ENCODE data around the gene PIGZ.

PIGZ gene

DNA sequence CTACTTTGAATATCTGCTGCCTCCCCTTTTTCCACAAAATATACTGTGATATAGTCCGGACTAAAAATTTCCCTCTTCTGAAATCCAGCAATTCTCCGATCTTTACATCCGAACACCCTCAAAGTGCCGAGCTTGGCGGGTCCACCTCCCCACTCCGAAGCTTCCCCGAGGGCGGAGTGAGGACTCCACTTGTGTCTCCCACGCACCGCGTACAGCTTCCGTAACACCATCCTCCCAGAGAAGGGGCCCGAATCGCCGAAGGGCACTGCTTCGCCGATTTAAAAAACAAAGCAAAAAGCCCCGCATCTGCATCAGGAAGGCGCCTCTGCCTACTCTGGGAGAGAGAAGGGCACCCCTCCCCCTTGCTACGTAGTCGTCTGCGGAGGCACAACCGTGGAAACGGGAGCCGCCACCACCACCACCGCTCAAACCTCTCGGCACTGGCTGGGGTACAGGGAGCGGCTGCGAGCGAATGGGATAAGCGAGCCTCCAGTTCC, 26.9 kb downstream of the PIGZ start:
- peaks cover 18% of the 10 kb centered on the region for H3K36me3 ChIP-seq (ENCODE audit: insufficient read depth, low read length)
- no peaks in the 10 kb centered on the region for H3K9me3 ChIP-seq (ENCODE audit: control insufficient read depth, insufficient read depth, low read length)
- H3K9ac ChIP-seq (ENCODE audit: low read depth, low read length), result peak overlapping the region; percentile 86
- H3K4me1 ChIP-seq (ENCODE audit: insufficient read depth, low read length), result peaks cover 7% of the 10 kb centered on the region; the same call in 1 of the 2 replicates

- Histone ChIP-seq H3K9me3 (ENCODE audit: control insufficient read depth, insufficient read depth, low read length) (no peaks in the 10 kb centered on the region), H3K36me3 (ENCODE audit: insufficient read depth, low read length) (peaks cover 44% of the 10 kb centered on the region), H3K9ac (ENCODE audit: low read depth, low read length) (no peak overlapping the region), H3K4me1 (ENCODE audit: insufficient read depth, low read length) (peaks cover 7% of the 10 kb centered on the region; the same call in 1 of the 2 replicates)
These were observed 30.1 kb downstream of the PIGZ start for GRCh38 chr3:196938576-196938975.

DNA sequence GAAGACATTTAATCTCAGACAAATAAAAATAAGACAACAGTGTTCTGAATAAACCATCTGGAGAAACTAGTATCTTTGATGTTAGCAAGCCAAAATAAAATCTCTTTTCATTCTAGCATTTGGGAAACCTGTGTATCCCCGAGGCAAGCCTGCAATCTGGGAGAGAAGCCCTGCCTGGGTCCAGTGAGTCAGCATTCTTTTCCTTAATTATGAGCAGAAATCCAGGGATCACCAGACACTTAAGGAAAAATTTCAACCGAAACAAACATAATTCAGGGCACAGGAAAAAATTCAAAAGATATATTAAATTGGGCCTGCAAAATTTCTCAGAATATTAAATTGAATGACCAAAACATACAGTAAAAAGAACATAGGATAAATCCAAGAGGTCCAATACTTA, 30.5 kb downstream of the PIGZ start:
- Histone ChIP-seq H3K36me3 (ENCODE audit: insufficient read depth, low read length) (peaks cover 44% of the 10 kb centered on the region), H3K9ac (ENCODE audit: low read depth, low read length) (no peak overlapping the region), H3K4me1 (ENCODE audit: insufficient read depth, low read length) (peaks cover 7% of the 10 kb centered on the region; the same call in 1 of the 2 replicates), H3K9me3 (ENCODE audit: control insufficient read depth, insufficient read depth, low read length) (no peaks in the 10 kb centered on the region)

- no peaks in the 10 kb centered on the region for H3K9me3 ChIP-seq (ENCODE audit: control insufficient read depth, insufficient read depth, low read length)
- no peak overlapping the region for H3K9ac ChIP-seq (ENCODE audit: low read depth, low read length)
- peaks cover 45% of the 10 kb centered on the region for H3K36me3 ChIP-seq (ENCODE audit: insufficient read depth, low read length)
- peaks cover 7% of the 10 kb centered on the region; the same call in 1 of the 2 replicates for H3K4me1 ChIP-seq (ENCODE audit: insufficient read depth, low read length)
These were observed 32.3 kb downstream of the PIGZ start for GRCh38 chr3:196936288-196936687.

- no peak overlapping the region for H3K9ac ChIP-seq (ENCODE audit: low read depth, low read length)
- peaks cover 35% of the 10 kb centered on the region for H3K36me3 ChIP-seq (ENCODE audit: insufficient read depth, low read length)
- no peaks in the 10 kb centered on the region for H3K9me3 ChIP-seq (ENCODE audit: control insufficient read depth, insufficient read depth, low read length)
- no peaks in the 10 kb centered on the region for H3K4me1 ChIP-seq (ENCODE audit: insufficient read depth, low read length)
These were observed 36.0 kb downstream of the PIGZ start for GRCh38 chr3:196932600-196932999.

DNA sequence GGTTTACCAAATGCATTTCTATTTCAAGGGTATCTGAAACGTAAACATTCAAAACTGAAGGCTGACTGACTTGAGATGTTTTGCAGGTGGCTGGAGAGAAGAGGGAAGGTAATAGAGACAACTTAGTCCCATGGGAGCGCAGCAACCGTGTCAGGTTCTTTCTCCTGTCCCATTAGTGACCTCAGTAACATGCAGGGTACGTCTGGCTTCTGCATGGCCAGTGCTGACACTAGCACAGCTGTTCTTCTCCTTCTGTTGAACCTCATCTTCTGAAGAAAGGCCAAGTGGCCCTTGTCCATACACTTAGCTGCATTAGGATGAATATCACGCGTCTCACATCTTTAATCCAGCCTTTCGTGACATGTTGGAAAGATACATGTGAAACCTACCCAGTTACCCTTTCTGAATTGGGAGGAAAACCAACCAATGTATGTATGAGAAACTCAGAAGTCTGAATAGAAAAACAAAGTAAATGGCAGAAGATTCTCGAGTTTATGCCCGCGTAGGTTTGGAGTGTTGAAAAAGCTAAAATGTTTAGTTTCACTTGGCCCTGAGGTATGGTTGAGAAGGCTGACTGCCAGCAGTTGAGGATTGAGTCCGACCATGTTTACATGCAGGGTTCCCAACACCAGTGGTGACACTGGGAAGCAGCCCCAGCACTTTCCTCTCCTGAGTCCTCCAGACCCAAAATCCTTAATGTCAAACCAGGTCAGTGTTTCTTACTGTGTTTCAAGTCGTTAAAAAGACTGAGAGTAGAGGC, 36.6 kb downstream of the PIGZ start:
- Histone ChIP-seq H3K9ac (ENCODE audit: low read depth, low read length) (no peak overlapping the region), H3K36me3 (ENCODE audit: insufficient read depth, low read length) (peaks cover 31% of the 10 kb centered on the region), H3K4me1 (ENCODE audit: insufficient read depth, low read length) (no peaks in the 10 kb centered on the region), H3K9me3 (ENCODE audit: control insufficient read depth, insufficient read depth, low read length) (no peaks in the 10 kb centered on the region)

GRCh38 chr3:196931157-196931556, 37.5 kb downstream of the PIGZ start:
- Histone ChIP-seq H3K9ac (ENCODE audit: low read depth, low read length) (no peak overlapping the region), H3K4me1 (ENCODE audit: insufficient read depth, low read length) (no peaks in the 10 kb centered on the region), H3K9me3 (ENCODE audit: control insufficient read depth, insufficient read depth, low read length) (no peaks in the 10 kb centered on the region), H3K36me3 (ENCODE audit: insufficient read depth, low read length) (peaks cover 23% of the 10 kb centered on the region)

- Histone ChIP-seq H3K36me3 (ENCODE audit: insufficient read depth, low read length) (peaks cover 2% of the 10 kb centered on the region; the same call in 1 of the 2 replicates), H3K9me3 (ENCODE audit: control insufficient read depth, insufficient read depth, low read length) (no peaks in the 10 kb centered on the region), H3K4me1 (ENCODE audit: insufficient read depth, low read length) (no peaks in the 10 kb centered on the region), H3K9ac (ENCODE audit: low read depth, low read length) (no peak overlapping the region)
These were observed 40.8 kb downstream of the PIGZ start for GRCh38 chr3:196927571-196928453.

GRCh38 chr3:196920733-196921132, 47.9 kb downstream of the PIGZ start:
- no peaks in the 10 kb centered on the region for H3K9me3 ChIP-seq (ENCODE audit: control insufficient read depth, insufficient read depth, low read length)
- H3K36me3 ChIP-seq (ENCODE audit: insufficient read depth, low read length), result no peaks in the 10 kb centered on the region
- H3K9ac ChIP-seq (ENCODE audit: low read depth, low read length), result no peak overlapping the region
- H3K4me1 ChIP-seq (ENCODE audit: insufficient read depth, low read length), result no peaks in the 10 kb centered on the region

DNA sequence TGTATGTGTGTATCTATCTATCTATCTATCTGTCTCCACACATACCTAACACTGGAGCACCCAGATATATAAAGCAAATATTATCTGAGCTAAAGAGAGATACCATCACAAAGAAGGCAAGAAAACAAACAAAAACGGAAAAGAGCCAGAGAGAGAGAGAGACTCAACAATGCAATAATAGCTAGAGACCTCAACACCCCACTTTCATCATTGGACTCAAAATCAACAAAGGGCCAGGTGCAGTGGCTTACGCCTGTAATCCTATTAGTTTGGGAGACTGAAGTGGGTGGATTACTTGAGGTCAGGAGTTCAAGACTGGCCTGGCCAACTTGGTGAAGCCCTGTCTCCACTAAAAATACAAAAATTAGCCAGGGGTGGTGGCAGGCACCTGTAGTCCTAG, 49.7 kb downstream of the PIGZ start:
- Histone ChIP-seq H3K4me1 (ENCODE audit: insufficient read depth, low read length) (no peaks in the 10 kb centered on the region), H3K9ac (ENCODE audit: low read depth, low read length) (no peak overlapping the region), H3K9me3 (ENCODE audit: control insufficient read depth, insufficient read depth, low read length) (no peaks in the 10 kb centered on the region), H3K36me3 (ENCODE audit: insufficient read depth, low read length) (no peaks in the 10 kb centered on the region)

- no peak overlapping the region for H3K9ac ChIP-seq (ENCODE audit: low read depth, low read length)
- H3K4me1 ChIP-seq (ENCODE audit: insufficient read depth, low read length), result no peaks in the 10 kb centered on the region
- no peaks in the 10 kb centered on the region for H3K9me3 ChIP-seq (ENCODE audit: control insufficient read depth, insufficient read depth, low read length)
- H3K36me3 ChIP-seq (ENCODE audit: insufficient read depth, low read length), result no peaks in the 10 kb centered on the region
These were observed 51.6 kb downstream of the PIGZ start for GRCh38 chr3:196916995-196917394.

- no peaks in the 10 kb centered on the region for H3K9me3 ChIP-seq (ENCODE audit: control insufficient read depth, insufficient read depth, low read length)
- H3K4me1 ChIP-seq (ENCODE audit: insufficient read depth, low read length), result no peaks in the 10 kb centered on the region
- H3K36me3 ChIP-seq (ENCODE audit: insufficient read depth, low read length), result no peaks in the 10 kb centered on the region
- no peak overlapping the region for H3K9ac ChIP-seq (ENCODE audit: low read depth, low read length)
These were observed 52.4 kb downstream of the PIGZ start for GRCh38 chr3:196916221-196916620.

DNA sequence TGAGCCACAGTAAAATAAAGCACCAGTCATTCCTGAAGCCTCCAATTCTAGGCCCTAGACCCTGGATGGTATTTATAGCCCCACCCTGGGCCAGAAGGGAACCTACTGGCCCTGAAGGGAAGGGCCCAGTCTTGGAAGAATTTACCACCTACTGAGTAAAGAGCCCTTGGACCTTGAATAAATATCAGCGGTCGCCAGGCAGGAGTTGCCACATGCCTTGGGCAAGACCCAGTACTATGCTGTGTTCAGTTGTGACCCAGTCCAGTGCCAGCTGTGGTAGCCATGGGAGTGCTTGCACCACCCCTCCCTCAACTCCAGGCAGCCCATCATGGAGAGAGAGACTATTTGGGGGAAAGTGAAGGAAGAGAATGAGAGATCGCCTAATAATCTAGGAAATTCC, 53.3 kb downstream of the PIGZ start:
- H3K9me3 ChIP-seq (ENCODE audit: control insufficient read depth, insufficient read depth, low read length), result no peaks in the 10 kb centered on the region
- H3K36me3 ChIP-seq (ENCODE audit: insufficient read depth, low read length), result no peaks in the 10 kb centered on the region
- H3K4me1 ChIP-seq (ENCODE audit: insufficient read depth, low read length), result no peaks in the 10 kb centered on the region
- H3K9ac ChIP-seq (ENCODE audit: low read depth, low read length), result no peak overlapping the region

- Histone ChIP-seq H3K36me3 (ENCODE audit: insufficient read depth, low read length) (no peaks in the 10 kb centered on the region), H3K4me1 (ENCODE audit: insufficient read depth, low read length) (no peaks in the 10 kb centered on the region), H3K9me3 (ENCODE audit: control insufficient read depth, insufficient read depth, low read length) (no peaks in the 10 kb centered on the region), H3K9ac (ENCODE audit: low read depth, low read length) (no peak overlapping the region)
These were observed 53.8 kb downstream of the PIGZ start for GRCh38 chr3:196914866-196915265.

Data from ES-I3 (cell line).